ENCODE results near the gene TJP2. TPM values are rescaled to one million over a fixed set of nuclear protein-coding genes. Genes with fewer than 3 reads are reported as not detected.

The TJP2 gene
- total RNA-seq = 94.0 and 134 TPM in 2 replicates

GRCh38 chr9:69173891-69174615, at the start of gene TJP2:
Gene TJP2, plus strand, starts transcription at chr9:69174277. Its CDS starts 96 bp downstream, at chr9:69174373.

Other genes starting within 250 kb of the TJP2 start
- gene PRKACG, start 160.2 kb upstream of the TJP2 start, total RNA-seq = not detected in 2 replicates
- gene FXN, start 138.5 kb upstream of the TJP2 start, total RNA-seq = 0.49 and 3.3 TPM in 2 replicates
- 1.8 and 19.8 TPM in 2 replicates for gene ENTREP1, start 150.9 kb downstream of the TJP2 start, total RNA-seq

Measured in bladder microvascular endothelial cell (primary cell).